ENCODE results near the gene PSMD5.

PSMD5 gene

GRCh38 chr9:120856700-120857099, 14.0 kb upstream of the PSMD5 start:
- Histone ChIP-seq H3K4me3 (ENCODE audit: low read length in 2 of 2) (no peak overlapping the region), H3K27ac (ENCODE audit: low read depth in 2 of 2, low read length in 2 of 2) (no peak overlapping the region), H3K9me3 (ENCODE audit: control insufficient read depth in 2 of 2, low read length in 2 of 2) (no peaks in the 10 kb centered on the region), H3K9ac (ENCODE audit: low read depth in 1 of 2, low read length in 2 of 2) (no peak overlapping the region), H3K4me1 (ENCODE audit: control insufficient read depth in 2 of 2, insufficient read depth in 2 of 2, low read length in 2 of 2) (peaks cover 0 to 5% of the 10 kb centered on the region in 2 donors), H3K36me3 (ENCODE audit: control insufficient read depth in 2 of 2, insufficient read depth in 2 of 2, low read length in 2 of 2) (peaks cover 9 to 39% of the 10 kb centered on the region in 2 donors), H3K27me3 (ENCODE audit: control insufficient read depth in 2 of 2, insufficient read depth in 2 of 2, low read length in 2 of 2) (no peaks in the 10 kb centered on the region)

- Histone ChIP-seq H3K36me3 (ENCODE audit: control insufficient read depth in 2 of 2, insufficient read depth in 2 of 2, low read length in 2 of 2) (peaks cover 8 to 35% of the 10 kb centered on the region in 2 donors), H3K9ac (ENCODE audit: low read depth in 1 of 2, low read length in 2 of 2) (no peak overlapping the region), H3K27ac (ENCODE audit: low read depth in 2 of 2, low read length in 2 of 2) (no peak overlapping the region), H3K9me3 (ENCODE audit: control insufficient read depth in 2 of 2, low read length in 2 of 2) (no peaks in the 10 kb centered on the region), H3K27me3 (ENCODE audit: control insufficient read depth in 2 of 2, insufficient read depth in 2 of 2, low read length in 2 of 2) (no peaks in the 10 kb centered on the region), H3K4me3 (ENCODE audit: low read length in 2 of 2) (no peak overlapping the region), H3K4me1 (ENCODE audit: control insufficient read depth in 2 of 2, insufficient read depth in 2 of 2, low read length in 2 of 2) (peaks cover 0 to 5% of the 10 kb centered on the region in 2 donors)
These were observed 13.3 kb upstream of the PSMD5 start for GRCh38 chr9:120855827-120856670.

DNA sequence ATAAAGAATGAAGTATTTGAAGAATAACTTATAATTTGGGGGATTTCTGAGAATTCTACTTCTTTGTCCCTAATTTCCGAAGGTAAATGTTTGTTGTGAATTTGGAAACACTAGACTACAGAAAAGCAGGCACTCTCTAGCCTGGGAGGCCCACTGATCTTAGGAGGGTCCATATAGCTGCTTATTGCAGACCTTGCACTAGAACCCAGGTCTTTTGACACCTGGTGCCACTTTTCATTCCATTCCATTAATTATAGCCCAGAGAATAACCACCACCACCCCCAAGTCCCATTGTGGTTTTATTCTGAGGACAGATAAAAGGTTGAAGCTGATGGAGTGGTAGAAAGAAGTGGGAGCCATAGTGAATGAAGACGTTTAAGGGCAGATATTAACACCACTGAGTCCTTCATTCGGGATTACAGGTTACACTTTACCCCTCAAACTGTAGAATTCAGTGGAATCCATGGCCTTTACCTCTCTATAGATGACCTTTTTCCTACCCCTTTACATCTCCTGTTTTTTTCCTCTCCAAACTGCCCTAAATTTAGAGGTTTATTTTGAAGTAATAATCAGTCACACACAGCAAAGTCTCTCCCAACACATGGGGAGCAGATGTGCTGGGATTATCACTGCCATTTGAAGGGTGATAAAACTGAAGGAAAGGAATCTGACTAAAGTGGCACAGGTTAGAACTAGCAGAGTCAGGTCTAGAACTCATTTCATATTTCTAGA, 12.0 kb upstream of the PSMD5 start:
- H3K27me3 ChIP-seq (ENCODE audit: control insufficient read depth in 2 of 2, insufficient read depth in 2 of 2, low read length in 2 of 2) = no peaks in the 10 kb centered on the region
- no peaks in the 10 kb centered on the region for H3K9me3 ChIP-seq (ENCODE audit: control insufficient read depth in 2 of 2, low read length in 2 of 2)
- no peak overlapping the region for H3K9ac ChIP-seq (ENCODE audit: low read depth in 1 of 2, low read length in 2 of 2)
- H3K36me3 ChIP-seq (ENCODE audit: control insufficient read depth in 2 of 2, insufficient read depth in 2 of 2, low read length in 2 of 2) = peaks cover under 1 to 24% of the 10 kb centered on the region in 2 donors
- no peak overlapping the region for H3K4me3 ChIP-seq (ENCODE audit: low read length in 2 of 2)
- peaks cover 0 to 5% of the 10 kb centered on the region in 2 donors for H3K4me1 ChIP-seq (ENCODE audit: control insufficient read depth in 2 of 2, insufficient read depth in 2 of 2, low read length in 2 of 2)
- H3K27ac ChIP-seq (ENCODE audit: low read depth in 2 of 2, low read length in 2 of 2) = no peak overlapping the region

DNA sequence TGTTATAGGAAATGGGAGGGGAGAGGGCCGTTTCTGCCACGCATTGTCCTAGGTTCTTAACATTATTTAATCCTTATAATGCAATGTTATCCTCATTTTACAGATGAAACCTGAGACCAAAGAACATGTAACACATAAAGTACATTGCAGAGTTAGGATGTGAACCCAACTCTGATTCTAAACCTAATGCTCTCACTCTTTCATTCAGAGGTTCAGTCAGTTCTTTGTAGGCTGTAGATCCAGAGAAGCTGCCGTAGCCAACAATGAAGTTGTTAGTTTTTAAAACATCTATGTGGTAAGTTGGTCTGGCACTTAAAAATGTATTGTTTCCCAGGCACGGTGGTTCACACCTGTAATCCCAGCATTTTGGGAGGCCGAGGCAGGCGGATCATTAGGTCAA, 10.5 kb upstream of the PSMD5 start:
- Histone ChIP-seq H3K9me3 (ENCODE audit: control insufficient read depth in 2 of 2, low read length in 2 of 2) (no peaks in the 10 kb centered on the region), H3K9ac (ENCODE audit: low read depth in 1 of 2, low read length in 2 of 2) (no peak overlapping the region), H3K4me1 (ENCODE audit: control insufficient read depth in 2 of 2, insufficient read depth in 2 of 2, low read length in 2 of 2) (peaks cover 0 to 5% of the 10 kb centered on the region in 2 donors), H3K27me3 (ENCODE audit: control insufficient read depth in 2 of 2, insufficient read depth in 2 of 2, low read length in 2 of 2) (no peaks in the 10 kb centered on the region), H3K27ac (ENCODE audit: low read depth in 2 of 2, low read length in 2 of 2) (no peak overlapping the region), H3K4me3 (ENCODE audit: low read length in 2 of 2) (no peak overlapping the region), H3K36me3 (ENCODE audit: control insufficient read depth in 2 of 2, insufficient read depth in 2 of 2, low read length in 2 of 2) (peaks cover 0 to 16% of the 10 kb centered on the region in 2 donors)

- Histone ChIP-seq H3K27me3 (ENCODE audit: control insufficient read depth in 2 of 2, insufficient read depth in 2 of 2, low read length in 2 of 2) (no peaks in the 10 kb centered on the region), H3K4me3 (ENCODE audit: low read length in 2 of 2) (no peak overlapping the region), H3K27ac (ENCODE audit: low read depth in 2 of 2, low read length in 2 of 2) (no peak overlapping the region), H3K9me3 (ENCODE audit: control insufficient read depth in 2 of 2, low read length in 2 of 2) (no peaks in the 10 kb centered on the region), H3K9ac (ENCODE audit: low read depth in 1 of 2, low read length in 2 of 2) (no peak overlapping the region), H3K4me1 (ENCODE audit: control insufficient read depth in 2 of 2, insufficient read depth in 2 of 2, low read length in 2 of 2) (peaks cover 0 to 2% of the 10 kb centered on the region in 2 donors), H3K36me3 (ENCODE audit: control insufficient read depth in 2 of 2, insufficient read depth in 2 of 2, low read length in 2 of 2) (peaks cover 0 to 10% of the 10 kb centered on the region in 2 donors)
These were observed 9.7 kb upstream of the PSMD5 start for GRCh38 chr9:120852240-120853010.

DNA sequence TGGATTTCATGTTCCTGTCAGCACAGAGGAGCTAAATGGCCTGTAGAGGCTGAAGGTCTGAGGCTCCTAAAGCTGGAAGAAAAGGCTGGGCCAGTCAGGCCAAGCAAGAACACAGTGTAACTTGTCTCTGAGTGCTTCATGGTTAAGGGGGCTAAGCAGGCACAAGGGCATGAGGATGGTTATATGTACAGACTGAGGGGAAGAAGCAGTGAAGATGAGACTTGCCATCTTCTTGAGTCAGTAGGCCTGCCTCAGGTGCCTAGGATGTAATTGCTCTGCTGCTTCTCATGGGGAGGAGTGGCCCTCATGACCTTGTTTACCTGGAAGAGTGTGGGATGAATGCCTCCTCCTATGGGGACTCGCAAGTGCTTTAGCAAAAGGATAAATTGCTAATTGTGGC, 8.7 kb upstream of the PSMD5 start:
- Histone ChIP-seq H3K4me1 (ENCODE audit: control insufficient read depth in 2 of 2, insufficient read depth in 2 of 2, low read length in 2 of 2) (no peaks in the 10 kb centered on the region), H3K4me3 (ENCODE audit: low read length in 2 of 2) (no peak overlapping the region), H3K27ac (ENCODE audit: low read depth in 2 of 2, low read length in 2 of 2) (no peak overlapping the region), H3K9me3 (ENCODE audit: control insufficient read depth in 2 of 2, low read length in 2 of 2) (no peaks in the 10 kb centered on the region), H3K27me3 (ENCODE audit: control insufficient read depth in 2 of 2, insufficient read depth in 2 of 2, low read length in 2 of 2) (no peaks in the 10 kb centered on the region), H3K9ac (ENCODE audit: low read depth in 1 of 2, low read length in 2 of 2) (no peak overlapping the region), H3K36me3 (ENCODE audit: control insufficient read depth in 2 of 2, insufficient read depth in 2 of 2, low read length in 2 of 2) (peaks cover 0 to 6% of the 10 kb centered on the region in 2 donors)

DNA sequence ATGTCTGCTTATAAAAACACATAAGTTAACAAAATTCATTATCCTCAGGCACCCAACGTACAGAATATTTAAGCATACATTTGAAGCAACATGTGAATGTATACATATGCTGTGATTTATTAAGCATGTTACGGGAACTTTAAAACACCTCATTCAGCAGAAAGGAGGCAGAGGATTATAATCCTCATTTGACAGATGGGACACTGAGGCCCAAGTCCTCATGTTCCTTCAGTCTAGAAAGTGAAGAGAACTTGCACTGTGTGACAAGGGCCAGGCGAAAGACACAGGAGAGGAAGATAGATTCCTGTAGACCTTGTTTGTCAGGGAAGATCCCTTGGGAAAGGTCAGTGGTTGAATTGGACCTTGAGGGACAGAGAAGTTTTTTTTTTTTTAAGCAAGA, 7.6 kb upstream of the PSMD5 start:
- H3K9ac ChIP-seq (ENCODE audit: low read depth in 1 of 2, low read length in 2 of 2) = no peak overlapping the region
- peaks cover 0 to 3% of the 10 kb centered on the region in 2 donors for H3K4me1 ChIP-seq (ENCODE audit: control insufficient read depth in 2 of 2, insufficient read depth in 2 of 2, low read length in 2 of 2)
- no peaks in the 10 kb centered on the region for H3K27me3 ChIP-seq (ENCODE audit: control insufficient read depth in 2 of 2, insufficient read depth in 2 of 2, low read length in 2 of 2)
- H3K36me3 ChIP-seq (ENCODE audit: control insufficient read depth in 2 of 2, insufficient read depth in 2 of 2, low read length in 2 of 2) = peaks cover 0 to 6% of the 10 kb centered on the region in 2 donors
- no peak overlapping the region for H3K27ac ChIP-seq (ENCODE audit: low read depth in 2 of 2, low read length in 2 of 2)
- no peak overlapping the region for H3K4me3 ChIP-seq (ENCODE audit: low read length in 2 of 2)
- H3K9me3 ChIP-seq (ENCODE audit: control insufficient read depth in 2 of 2, low read length in 2 of 2) = no peaks in the 10 kb centered on the region

- Histone ChIP-seq H3K9me3 (ENCODE audit: control insufficient read depth in 2 of 2, low read length in 2 of 2) (no peaks in the 10 kb centered on the region), H3K9ac (ENCODE audit: low read depth in 1 of 2, low read length in 2 of 2) (no peak overlapping the region), H3K4me1 (ENCODE audit: control insufficient read depth in 2 of 2, insufficient read depth in 2 of 2, low read length in 2 of 2) (peaks cover 2 to 9% of the 10 kb centered on the region in 2 donors), H3K36me3 (ENCODE audit: control insufficient read depth in 2 of 2, insufficient read depth in 2 of 2, low read length in 2 of 2) (no peaks in the 10 kb centered on the region), H3K27me3 (ENCODE audit: control insufficient read depth in 2 of 2, insufficient read depth in 2 of 2, low read length in 2 of 2) (no peaks in the 10 kb centered on the region), H3K4me3 (ENCODE audit: low read length in 2 of 2) (no peak overlapping the region), H3K27ac (ENCODE audit: low read depth in 2 of 2, low read length in 2 of 2) (no peak overlapping the region)
These were observed 4.2 kb upstream of the PSMD5 start for GRCh38 chr9:120846906-120847305.

GRCh38 chr9:120846251-120846889, 3.6 kb upstream of the PSMD5 start:
- Histone ChIP-seq H3K27me3 (ENCODE audit: control insufficient read depth in 2 of 2, insufficient read depth in 2 of 2, low read length in 2 of 2) (no peaks in the 10 kb centered on the region), H3K36me3 (ENCODE audit: control insufficient read depth in 2 of 2, insufficient read depth in 2 of 2, low read length in 2 of 2) (no peaks in the 10 kb centered on the region), H3K9ac (ENCODE audit: low read depth in 1 of 2, low read length in 2 of 2) (no peak overlapping the region), H3K4me3 (ENCODE audit: low read length in 2 of 2) (no peak overlapping the region), H3K4me1 (ENCODE audit: control insufficient read depth in 2 of 2, insufficient read depth in 2 of 2, low read length in 2 of 2) (peaks cover 2 to 13% of the 10 kb centered on the region in 2 donors), H3K27ac (ENCODE audit: low read depth in 2 of 2, low read length in 2 of 2) (no peak overlapping the region), H3K9me3 (ENCODE audit: control insufficient read depth in 2 of 2, low read length in 2 of 2) (no peaks in the 10 kb centered on the region)

All from mucosa of rectum (tissue), 2 donors.